Neuronal stem cell (in vitro differentiated cells): Measurements from ENCODE around the gene CACNA1I.

Experiments
- DNase-seq: peaks from one replicate; pipeline ENCODE4 v3.0.0-alpha.2; 2013; ENCODE audit warnings: low spot score
- H2AFZ ChIP-seq: one replicate; pipeline ENCODE4 v1.6.1; 2013; ENCODE audit warnings: mild to moderate bottlenecking, low read length, inconsistent platforms
- H2AK5ac ChIP-seq: 2 replicates; pipeline ENCODE4 v1.6.1; 2013; ENCODE audit warnings: low read depth, mild to moderate bottlenecking, inconsistent platforms, low read length, moderate library complexity, mixed read lengths
- H2BK120ac ChIP-seq: 2 replicates; pipeline ENCODE4 v1.6.1; 2013; ENCODE audit warnings: low read depth, mild to moderate bottlenecking, inconsistent platforms, low read length, moderate library complexity, mixed read lengths
- H2BK12ac ChIP-seq: one replicate; pipeline ENCODE4 v1.6.1; 2013; ENCODE audit warnings: low read length, inconsistent platforms
- H2BK15ac ChIP-seq: 2 replicates; pipeline ENCODE4 v1.6.1; 2013; ENCODE audit warnings: mild to moderate bottlenecking, low read length, inconsistent platforms, mixed read lengths
- H2BK5ac ChIP-seq: one replicate; pipeline ENCODE4 v1.6.1; 2013; ENCODE audit warnings: inconsistent platforms, mild to moderate bottlenecking, low read length, moderate library complexity
- H3K14ac ChIP-seq: one replicate; pipeline ENCODE4 v1.6.1; 2013; ENCODE audit warnings: low read length, inconsistent platforms
- H3K18ac ChIP-seq: 2 replicates; pipeline ENCODE4 v1.6.1; 2013; ENCODE audit warnings: low read length, inconsistent platforms
- H3K23ac ChIP-seq: 2 replicates; pipeline ENCODE4 v1.6.1; 2013; ENCODE audit warnings: low read depth, mild to moderate bottlenecking, mixed read lengths, low read length, inconsistent platforms; ENCODE audit not compliant: poor library complexity
- H3K27ac ChIP-seq: replicated peaks from 3 replicates; pipeline ENCODE4 v1.5.1; 2013; ENCODE audit warnings: low read length, inconsistent platforms
- H3K27me3 ChIP-seq, 3 experiments: 2 replicates each; pipeline ENCODE4 v1.6.1; 2013; ENCODE audit warnings: low read length in 3 of 3, mild to moderate bottlenecking in 2 of 3, inconsistent platforms in 1 of 3, low read depth in 1 of 3, mixed read lengths in 1 of 3, moderate library complexity in 1 of 3; ENCODE audit not compliant: control insufficient read depth in 3 of 3, insufficient read depth in 3 of 3
- H3K36me3 ChIP-seq, 2 donors: replicated peaks in 1 of 2; 2 replicates each; pipeline ENCODE4 v1.6.1; 2013; ENCODE audit warnings: low read length in 2 of 2; ENCODE audit not compliant: control insufficient read depth in 2 of 2, insufficient read depth in 2 of 2
- H3K4ac ChIP-seq: 2 replicates; pipeline ENCODE4 v1.6.1; 2013; ENCODE audit warnings: inconsistent platforms, mild to moderate bottlenecking, low read length, moderate library complexity
- H3K4me1 ChIP-seq, 2 donors: 1 replicate in 1 of 2; 2 replicates in 1 of 2; pipeline ENCODE4 v1.6.1; 2013; ENCODE audit warnings: low read length in 2 of 2, low read depth in 1 of 2; ENCODE audit not compliant: control insufficient read depth in 2 of 2, insufficient read depth in 1 of 2
- H3K4me2 ChIP-seq: one replicate; pipeline ENCODE4 v1.6.1; 2013; ENCODE audit warnings: mild to moderate bottlenecking, low read length, inconsistent platforms; ENCODE audit not compliant: insufficient read depth, poor library complexity, severe bottlenecking
- H3K4me3 ChIP-seq, 2 donors: 2 replicates each; pipeline ENCODE4 v1.5.1; 2013; ENCODE audit warnings: low read length in 2 of 2, mild to moderate bottlenecking in 2 of 2, inconsistent platforms in 1 of 2, moderate library complexity in 1 of 2
- H3K79me1 ChIP-seq: one replicate; pipeline ENCODE4 v1.6.1; 2013; ENCODE audit warnings: low read depth, mild to moderate bottlenecking, inconsistent platforms, low read length, moderate library complexity
- H3K9ac ChIP-seq: one replicate; pipeline ENCODE4 v1.6.1; 2013; ENCODE audit warnings: mild to moderate bottlenecking, low read depth, low read length, inconsistent platforms; ENCODE audit not compliant: poor library complexity
- H3K9me3 ChIP-seq, 2 donors: replicated peaks in 1 of 2; 2 replicates each; pipeline versions ENCODE3 to v1.6.1; 2013; ENCODE audit warnings: low read length in 2 of 2, mild to moderate bottlenecking in 2 of 2, inconsistent platforms in 1 of 2, low read depth in 1 of 2, mixed read lengths in 1 of 2, moderate library complexity in 1 of 2; ENCODE audit not compliant: control insufficient read depth in 2 of 2, insufficient read depth in 1 of 2
- H4K8ac ChIP-seq: one replicate; pipeline ENCODE4 v1.6.1; 2013; ENCODE audit warnings: low read depth, mild to moderate bottlenecking, inconsistent platforms, low read length, moderate library complexity
- H4K91ac ChIP-seq: one replicate; pipeline ENCODE4 v1.6.1; 2013; ENCODE audit warnings: low read length, low read depth, mild to moderate bottlenecking, inconsistent platforms; ENCODE audit not compliant: poor library complexity
- WGBS, 2 donors: extraction: QIAGEN DNeasy Blood & Tissue Kit; methylation state at CpG; one replicate each; pipeline ENCODE4 v1.1.7; 2013; ENCODE audit warnings: missing lambda C conversion rate in 2 of 2, mixed read lengths in 1 of 2; ENCODE audit not compliant: insufficient read length in 2 of 2, insufficient replicate concordance in 1 of 2; ENCODE audit errors: extremely low coverage in 2 of 2; 5-methylcytosine and 5-hydroxymethylcytosine counted together

CACNA1I gene

DNA sequence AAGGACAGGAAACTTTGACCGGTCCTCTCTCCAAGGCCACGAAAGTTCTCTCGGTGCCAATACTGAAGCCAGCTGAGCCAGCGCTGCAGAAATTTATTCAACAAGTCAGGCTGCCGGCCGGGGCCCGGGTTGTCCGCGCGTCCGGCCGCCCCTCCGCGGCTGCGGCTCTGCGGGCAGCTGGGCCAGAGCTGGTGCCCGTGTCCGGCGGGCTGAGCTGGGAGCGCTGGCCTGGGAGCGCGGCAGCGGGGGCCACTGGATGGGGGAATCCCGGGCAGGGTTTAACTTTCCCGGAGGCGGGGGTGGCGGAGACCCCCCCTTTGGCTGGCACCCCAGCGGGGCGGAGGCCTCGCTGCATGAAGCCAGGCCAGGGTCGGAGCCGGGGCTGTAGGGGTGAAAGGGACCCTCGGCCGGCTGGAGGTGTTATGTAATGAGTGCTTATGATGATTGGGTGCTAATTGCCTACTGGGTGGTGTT lies 12.3 kb upstream of the CACNA1I start:
- Histone ChIP-seq H2BK12ac (no peak overlapping the region), H3K36me3 (no peaks in the 10 kb centered on the region), H2AK5ac (peak overlapping the region; percentile 40), H3K4me3 (no peak overlapping the region), H3K4me2 (peak overlapping the region; percentile 36), H2BK15ac (no peak overlapping the region), H3K14ac (no peak overlapping the region), H3K4me1 (peaks cover 0 to 7% of the 10 kb centered on the region in 2 donors), H3K27ac (no peak overlapping the region), H3K4ac (no peak overlapping the region), H3K9ac (no peak overlapping the region), H4K8ac (no peak overlapping the region), H4K91ac (no peak overlapping the region), H2AFZ (peak overlapping the region; percentile 43), H3K79me1 (no peaks in the 10 kb centered on the region), H2BK5ac (no peak overlapping the region), H2BK120ac (no peak overlapping the region), H3K18ac (no peak overlapping the region), H3K27me3 (peaks cover 6 to 80% (median 49%) of the 10 kb centered on the region in 3 experiments), H3K9me3 (no peaks in the 10 kb centered on the region), H3K23ac (no peak overlapping the region)
- no peak for DNase-seq
- WGBS, 2 donors: no CpG with 5 or more reads among the region's 34 CpGs

DNA sequence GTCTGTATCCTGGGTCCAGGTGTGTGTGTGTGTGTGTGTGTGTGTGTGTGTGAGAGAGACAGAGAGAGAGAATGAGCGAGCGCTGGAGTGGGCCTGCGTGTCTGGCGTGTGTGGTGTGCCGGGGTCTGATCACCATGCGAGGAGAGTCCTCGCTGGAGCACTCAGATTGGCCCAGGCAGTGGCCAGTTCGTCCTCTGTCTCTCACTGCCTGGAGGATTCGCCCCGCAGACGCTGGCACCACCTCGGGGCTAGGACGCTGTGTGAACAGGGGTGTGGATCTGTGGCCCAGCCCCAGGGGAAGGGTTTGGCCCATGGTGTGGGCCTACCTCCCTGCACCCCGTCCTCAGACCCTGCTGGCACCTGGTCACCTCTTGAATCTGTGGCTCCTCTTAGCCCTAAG lies 11.6 kb upstream of the CACNA1I start:
- peak overlapping the region; percentile 40 for H3K18ac ChIP-seq
- peak overlapping the region; percentile 46 for H3K23ac ChIP-seq
- H3K14ac ChIP-seq: peak overlapping the region; percentile 32
- H2BK120ac ChIP-seq: no peak overlapping the region
- no peak overlapping the region for H2BK15ac ChIP-seq
- H2BK12ac ChIP-seq: peak overlapping the region; percentile 33
- no peak overlapping the region for H4K91ac ChIP-seq
- peak overlapping the region; percentile 51 for H2AK5ac ChIP-seq
- H3K4me1 ChIP-seq: peaks cover 0 to 7% of the 10 kb centered on the region in 2 donors
- no peak overlapping the region for H3K4ac ChIP-seq
- H2BK5ac ChIP-seq: no peak overlapping the region
- H3K9me3 ChIP-seq: peaks cover 0 to 6% of the 10 kb centered on the region in 2 donors
- DNase-seq: no peak
- peaks cover 6 to 79% (median 50%) of the 10 kb centered on the region in 3 experiments for H3K27me3 ChIP-seq
- H4K8ac ChIP-seq: no peak overlapping the region
- no peak overlapping the region for H3K27ac ChIP-seq
- WGBS, 2 donors: no CpG with 5 or more reads among the region's 14 CpGs
- no peak overlapping the region for H3K4me2 ChIP-seq
- H3K9ac ChIP-seq: no peak overlapping the region
- H3K36me3 ChIP-seq: peaks cover 0 to under 1% of the 10 kb centered on the region in 2 donors
- no peaks in the 10 kb centered on the region for H3K79me1 ChIP-seq
- H2AFZ ChIP-seq: no peak overlapping the region
- H3K4me3 ChIP-seq: no peak overlapping the region

- Histone ChIP-seq H4K8ac (no peak overlapping the region), H3K4ac (no peak overlapping the region), H3K9me3 (peaks cover 0 to 9% of the 10 kb centered on the region in 2 donors), H2BK12ac (no peak overlapping the region), H3K27ac (no peak overlapping the region), H3K23ac (peak overlapping the region; percentile 46), H2AFZ (no peak overlapping the region), H2BK5ac (no peak overlapping the region), H3K4me3 (peak overlapping the region in 1 of 2 donors; percentile 7), H3K14ac (no peak overlapping the region), H2AK5ac (peak overlapping the region; percentile 51), H2BK120ac (no peak overlapping the region), H3K36me3 (peaks cover 0 to 3% of the 10 kb centered on the region in 2 donors), H3K27me3 (peaks cover 6 to 73% (median 53%) of the 10 kb centered on the region in 3 experiments), H4K91ac (no peak overlapping the region), H3K18ac (peak overlapping the region; percentile 9), H3K4me1 (peaks cover 0 to 7% of the 10 kb centered on the region in 2 donors), H3K4me2 (no peak overlapping the region), H3K79me1 (no peaks in the 10 kb centered on the region), H3K9ac (no peak overlapping the region), H2BK15ac (no peak overlapping the region)
- no peak for DNase-seq
- no CpG with 5 or more reads among the region's 11 CpGs for WGBS, 2 donors
Measured at GRCh38 chr22:39559456-39560105, 11.0 kb upstream of the CACNA1I start.

DNA sequence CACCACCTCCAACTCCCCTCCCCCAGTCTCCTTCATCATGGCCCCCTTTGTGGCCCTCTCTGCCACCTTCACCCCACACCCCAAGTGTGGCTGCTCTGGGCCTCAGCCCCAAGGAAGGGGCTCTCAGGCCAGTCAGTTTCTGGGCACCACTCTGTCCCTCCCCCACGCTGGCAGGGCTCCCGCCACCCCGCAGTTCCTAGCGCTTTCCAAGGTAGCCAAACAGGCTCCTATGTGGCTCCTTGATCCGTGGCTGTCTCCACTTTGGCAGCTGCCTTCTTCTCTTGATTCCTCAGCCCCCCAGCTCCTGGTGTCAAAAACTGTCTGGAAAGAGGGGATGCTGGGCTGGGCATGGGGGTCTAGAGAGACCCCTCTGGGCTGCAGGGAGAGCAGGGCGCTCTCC lies 10.4 kb upstream of the CACNA1I start:
- no peak overlapping the region for H3K4me3 ChIP-seq
- peak overlapping the region; percentile 43 for H3K23ac ChIP-seq
- H2BK5ac ChIP-seq: no peak overlapping the region
- H2BK15ac ChIP-seq: no peak overlapping the region
- no peak overlapping the region for H4K8ac ChIP-seq
- no peak overlapping the region for H2BK12ac ChIP-seq
- no peak overlapping the region for H2BK120ac ChIP-seq
- no peak overlapping the region for H3K27ac ChIP-seq
- no peak overlapping the region for H2AK5ac ChIP-seq
- H3K4me1 ChIP-seq: peaks cover 0 to 7% of the 10 kb centered on the region in 2 donors
- no peak overlapping the region for H3K4me2 ChIP-seq
- H2AFZ ChIP-seq: no peak overlapping the region
- H4K91ac ChIP-seq: no peak overlapping the region
- no peak for DNase-seq
- H3K18ac ChIP-seq: no peak overlapping the region
- H3K27me3 ChIP-seq: peaks cover 6 to 69% (median 53%) of the 10 kb centered on the region in 3 experiments
- peaks cover 0 to 9% of the 10 kb centered on the region in 2 donors for H3K9me3 ChIP-seq
- H3K36me3 ChIP-seq: peaks cover 0 to 3% of the 10 kb centered on the region in 2 donors
- no CpG with 5 or more reads among the region's 6 CpGs for WGBS, 2 donors
- no peaks in the 10 kb centered on the region for H3K79me1 ChIP-seq
- H3K14ac ChIP-seq: no peak overlapping the region
- no peak overlapping the region for H3K4ac ChIP-seq
- no peak overlapping the region for H3K9ac ChIP-seq
